ENCODE data around the gene SYNE3. TPM values are rescaled to one million over a fixed set of nuclear protein-coding genes. Genes with fewer than 3 reads are reported as not detected.

SYNE3 gene
- total RNA-seq, 1 experiment from 2014 or later = 1.2 TPM

GRCh38 chr14:95480109-95480886 is 36.2 kb downstream of the SYNE3 start:
- ATAC-seq = peak; percentile 50
- Histone ChIP-seq H3K4me2 (ENCODE audit: low read length) (peak overlapping the region; percentile 41; the same call in 1 of the 2 replicates), H3K9ac (ENCODE audit: low read length) (0 out of 2 replicates have a peak overlapping the region, but pooled peaks have one; percentile 4), H2AFZ (ENCODE audit: low read length) (no peak overlapping the region), H3K79me2 (ENCODE audit: low read length) (no peaks in the 10 kb centered on the region), H3K9me2 (replicated peaks; ENCODE audit: low read length) (no peaks in the 10 kb centered on the region), H3K36me3 (ENCODE audit: low read depth, low read length) (no peaks in the 10 kb centered on the region), H3F3A (ENCODE audit: low read length, unreplicated experiment) (no peaks in the 10 kb centered on the region), H4K20me1 (ENCODE audit: low read length) (no peaks in the 10 kb centered on the region), H3K9me3 (ENCODE audit: low read length) (no peaks in the 10 kb centered on the region), H3K4me3 (ENCODE audit: low read length) (no peak overlapping the region), H3K27ac (ENCODE audit: low read length) (peak overlapping the region; percentile 36; the same call in 1 of the 2 replicates), H3K27me3 (ENCODE audit: low read length) (no peaks in the 10 kb centered on the region), H3K4me1 (ENCODE audit: insufficient read depth, low read length) (peaks cover 28% of the 10 kb centered on the region)
- no peak for TF ChIP-seq EZH2phosphoT487 (IDR thresholded peaks at IDR 0.05; ENCODE audit: borderline replicate concordance, low read length)
- DNase-seq = peak; percentile 58
- CTCF ChIA-PET = interaction anchor here (0.6 to 0.7 kb wide), 2 partner anchors 38 to 514 kb away, joined by 3 to 6 read pairs; no protein-coding TSS in a partner anchor
- POLR2A ChIA-PET (ENCODE audit: unreplicated experiment) = no interaction called here
- intact Hi-C loops (cut with micrococcal nuclease) = loop anchor here (10.0 kb wide), 1 partner anchor 55 kb away; the partner anchor contains the start of gene GLRX5
- BruUV-seq (replicated peaks) = no TSS peak

- H3K36me3 ChIP-seq (ENCODE audit: low read depth, low read length) = no peaks in the 10 kb centered on the region
- H3K27ac ChIP-seq (ENCODE audit: low read length) = peak overlapping the region; percentile 11; the same call in 1 of the 2 replicates
- H3K9me3 ChIP-seq (ENCODE audit: low read length) = no peaks in the 10 kb centered on the region
- no peak overlapping the region for H2AFZ ChIP-seq (ENCODE audit: low read length)
- H3K4me3 ChIP-seq (ENCODE audit: low read length) = no peak overlapping the region
- intact Hi-C loops (cut with micrococcal nuclease) = no loop called here
- no peak for DNase-seq
- TF ChIP-seq EZH2 (IDR thresholded peaks at IDR 0.05; ENCODE audit: low read length, unreplicated experiment) = no peak
- TF ChIP-seq CTCF (conservative IDR thresholded peaks at IDR 0.05; ENCODE audit: low read depth, low read length) = no peak
- no peak for TF ChIP-seq EZH2phosphoT487 (IDR thresholded peaks at IDR 0.05; ENCODE audit: borderline replicate concordance, low read length)
- no peaks in the 10 kb centered on the region for H4K20me1 ChIP-seq (ENCODE audit: low read length)
- peaks cover 28% of the 10 kb centered on the region for H3K4me1 ChIP-seq (ENCODE audit: insufficient read depth, low read length)
- ATAC-seq = no peak
- POLR2A ChIA-PET (ENCODE audit: unreplicated experiment) = no interaction called here
- CTCF ChIA-PET = no interaction called here
- H3K27me3 ChIP-seq (ENCODE audit: low read length) = no peaks in the 10 kb centered on the region
- no peaks in the 10 kb centered on the region for H3F3A ChIP-seq (ENCODE audit: low read length, unreplicated experiment)
- no peaks in the 10 kb centered on the region for H3K9me2 ChIP-seq (replicated peaks; ENCODE audit: low read length)
- H3K79me2 ChIP-seq (ENCODE audit: low read length) = no peaks in the 10 kb centered on the region
- peak overlapping the region; percentile 37; the same call in 1 of the 2 replicates for H3K4me2 ChIP-seq (ENCODE audit: low read length)
- H3K9ac ChIP-seq (ENCODE audit: low read length) = 0 out of 2 replicates have a peak overlapping the region, but pooled peaks have one; percentile 4
- BruUV-seq (replicated peaks) = no TSS peak
These were observed 37.0 kb downstream of the SYNE3 start for GRCh38 chr14:95479494-95479893.

DNA sequence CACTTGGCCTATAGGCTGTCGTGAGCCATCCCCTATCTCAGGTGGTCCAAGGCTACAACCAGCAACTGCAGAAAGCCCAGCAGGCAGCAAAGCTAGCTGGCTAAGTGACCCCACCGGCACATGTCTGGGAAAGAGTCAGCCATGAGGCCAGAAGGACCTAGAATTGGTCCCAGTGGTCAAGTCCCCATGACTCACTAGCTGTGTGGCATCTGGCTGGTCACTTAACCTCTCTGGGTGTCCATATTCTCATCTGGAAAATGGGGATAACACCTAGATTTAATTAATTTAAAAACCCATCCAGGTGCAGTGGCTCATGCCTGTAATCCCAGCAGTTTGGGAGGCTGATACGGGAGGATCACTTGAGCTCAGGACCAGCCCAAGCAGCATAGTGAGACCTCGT is 37.6 kb downstream of the SYNE3 start:
- intact Hi-C loops (cut with micrococcal nuclease) = no loop called here
- Histone ChIP-seq H3K9me2 (replicated peaks; ENCODE audit: low read length) (no peaks in the 10 kb centered on the region), H3K27ac (ENCODE audit: low read length) (no peak overlapping the region), H3K4me2 (ENCODE audit: low read length) (no peak overlapping the region), H3K27me3 (ENCODE audit: low read length) (no peaks in the 10 kb centered on the region), H2AFZ (ENCODE audit: low read length) (no peak overlapping the region), H3K4me3 (ENCODE audit: low read length) (no peak overlapping the region), H3K4me1 (ENCODE audit: insufficient read depth, low read length) (peaks cover 25% of the 10 kb centered on the region), H3K9me3 (ENCODE audit: low read length) (no peaks in the 10 kb centered on the region), H4K20me1 (ENCODE audit: low read length) (no peaks in the 10 kb centered on the region), H3K36me3 (ENCODE audit: low read depth, low read length) (no peaks in the 10 kb centered on the region), H3F3A (ENCODE audit: low read length, unreplicated experiment) (no peaks in the 10 kb centered on the region), H3K79me2 (ENCODE audit: low read length) (no peaks in the 10 kb centered on the region), H3K9ac (ENCODE audit: low read length) (no peak overlapping the region)
- no peak for DNase-seq
- BruUV-seq (replicated peaks) = no TSS peak
- POLR2A ChIA-PET (ENCODE audit: unreplicated experiment) = no interaction called here
- ATAC-seq = no peak
- TF ChIP-seq EZH2phosphoT487 (IDR thresholded peaks at IDR 0.05; ENCODE audit: borderline replicate concordance, low read length) = no peak
- TF ChIP-seq EZH2 (IDR thresholded peaks at IDR 0.05; ENCODE audit: low read length, unreplicated experiment) = no peak
- no peak for TF ChIP-seq CTCF (conservative IDR thresholded peaks at IDR 0.05; ENCODE audit: low read depth, low read length)
- CTCF ChIA-PET = no interaction called here
